ENCODE data around the gene ACSL3. TPM values are rescaled to one million over a fixed set of nuclear protein-coding genes. Genes with fewer than 3 reads are reported as not detected.
A peak's percentile ranks its signal among the peaks of the same experiment; 100 is the strongest.

The ACSL3 gene
- total RNA-seq, 2 donors from 2014 or later: 93.1 to 119 TPM

GRCh38 chr2:222949690-222950323, 89.0 kb downstream of the ACSL3 start:
- intact Hi-C loops (cut with DNase I, micrococcal nuclease): no loop called here
- no peak for ATAC-seq

GRCh38 chr2:222950638-222951285, 89.9 kb downstream of the ACSL3 start:
- ATAC-seq (no peak), DNase-seq (no peak)
- intact Hi-C loops (cut with DNase I, micrococcal nuclease): no loop called here

More at GRCh38 chr2:222949690-222950323, 89.0 kb downstream of the ACSL3 start:
- no peak for DNase-seq

- intact Hi-C loops (cut with DNase I, micrococcal nuclease): no loop called here
- DNase-seq: peak in 1 of 2 donors; percentile 42
- peak; percentile 31 for ATAC-seq
Observed at GRCh38 chr2:222952204-222952603, 91.4 kb downstream of the ACSL3 start.

- intact Hi-C loops (cut with DNase I, micrococcal nuclease): no loop called here
- DNase-seq (no peak), ATAC-seq (no peak)
Observed at GRCh38 chr2:222955008-222955407, 94.2 kb downstream of the ACSL3 start.

- ATAC-seq (no peak), DNase-seq (no peak)
- intact Hi-C loops (cut with DNase I, micrococcal nuclease): no loop called here
Observed at GRCh38 chr2:222959358-222959757, 98.5 kb downstream of the ACSL3 start.

GRCh38 chr2:222960126-222960525, 99.3 kb downstream of the ACSL3 start:
- no peak for DNase-seq
- intact Hi-C loops (cut with DNase I, micrococcal nuclease): no loop called here
- no peak for ATAC-seq

- intact Hi-C loops (cut with DNase I, micrococcal nuclease): no loop called here
- DNase-seq (no peak), ATAC-seq (no peak)
Observed at GRCh38 chr2:222963641-222964040, 102.8 kb downstream of the ACSL3 start.

- ATAC-seq (no peak), DNase-seq (no peak)
- intact Hi-C loops (cut with DNase I, micrococcal nuclease): no loop called here
Observed at GRCh38 chr2:222964376-222965031, 103.7 kb downstream of the ACSL3 start.

- DNase-seq (no peak), ATAC-seq (no peak)
- intact Hi-C loops (cut with DNase I, micrococcal nuclease): no loop called here
Observed at GRCh38 chr2:222965555-222965954, 104.7 kb downstream of the ACSL3 start.

- ATAC-seq (no peak), DNase-seq (no peak)
- intact Hi-C loops (cut with DNase I, micrococcal nuclease): no loop called here
Observed at GRCh38 chr2:222968550-222969155, 107.8 kb downstream of the ACSL3 start.

GRCh38 chr2:222969491-222969890, 108.7 kb downstream of the ACSL3 start:
- DNase-seq (no peak), ATAC-seq (no peak)
- intact Hi-C loops (cut with DNase I, micrococcal nuclease): no loop called here

- no peak for DNase-seq
- ATAC-seq: no peak
- intact Hi-C loops (cut with DNase I, micrococcal nuclease): loop anchor here in 1 of 2 donors (5.0 kb wide), 1 partner anchor 825 kb away; no protein-coding TSS in a partner anchor
Observed at GRCh38 chr2:222972420-222972819, 111.6 kb downstream of the ACSL3 start.

GRCh38 chr2:222973237-222973636, 112.4 kb downstream of the ACSL3 start:
- ATAC-seq (no peak), DNase-seq (no peak)
- intact Hi-C loops (cut with DNase I, micrococcal nuclease): loop anchor here in 1 of 2 donors (5.0 kb wide), 1 partner anchor 824 kb away; no protein-coding TSS in a partner anchor

- intact Hi-C loops (cut with DNase I, micrococcal nuclease): loop anchor here in 1 of 2 donors (5.0 kb wide), 1 partner anchor 824 kb away; no protein-coding TSS in a partner anchor
- no peak for DNase-seq
- ATAC-seq: no peak
Observed at GRCh38 chr2:222973733-222974132, 112.9 kb downstream of the ACSL3 start.

- DNase-seq (no peak), ATAC-seq (no peak)
- intact Hi-C loops (cut with DNase I, micrococcal nuclease): no loop called here
Observed at GRCh38 chr2:222976521-222977061, 115.8 kb downstream of the ACSL3 start.

GRCh38 chr2:222977121-222977520, 116.3 kb downstream of the ACSL3 start:
- no peak for ATAC-seq
- intact Hi-C loops (cut with DNase I, micrococcal nuclease): no loop called here
- DNase-seq: no peak

- DNase-seq (no peak), ATAC-seq (no peak)
- intact Hi-C loops (cut with DNase I, micrococcal nuclease): no loop called here
Observed at GRCh38 chr2:222978850-222979249, 118.0 kb downstream of the ACSL3 start.

GRCh38 chr2:222979484-222979883, 118.6 kb downstream of the ACSL3 start:
- ATAC-seq (no peak), DNase-seq (no peak)
- intact Hi-C loops (cut with DNase I, micrococcal nuclease): no loop called here

Measured in left colon (tissue), 2 donors.